ENCODE results near the gene CEP120.
"Not testable (repeated sequence)": the region's sequence is repeated elsewhere in the genome, so short reads cannot be mapped to it uniquely, and the experiment has no call there.

The CEP120 gene

DNA sequence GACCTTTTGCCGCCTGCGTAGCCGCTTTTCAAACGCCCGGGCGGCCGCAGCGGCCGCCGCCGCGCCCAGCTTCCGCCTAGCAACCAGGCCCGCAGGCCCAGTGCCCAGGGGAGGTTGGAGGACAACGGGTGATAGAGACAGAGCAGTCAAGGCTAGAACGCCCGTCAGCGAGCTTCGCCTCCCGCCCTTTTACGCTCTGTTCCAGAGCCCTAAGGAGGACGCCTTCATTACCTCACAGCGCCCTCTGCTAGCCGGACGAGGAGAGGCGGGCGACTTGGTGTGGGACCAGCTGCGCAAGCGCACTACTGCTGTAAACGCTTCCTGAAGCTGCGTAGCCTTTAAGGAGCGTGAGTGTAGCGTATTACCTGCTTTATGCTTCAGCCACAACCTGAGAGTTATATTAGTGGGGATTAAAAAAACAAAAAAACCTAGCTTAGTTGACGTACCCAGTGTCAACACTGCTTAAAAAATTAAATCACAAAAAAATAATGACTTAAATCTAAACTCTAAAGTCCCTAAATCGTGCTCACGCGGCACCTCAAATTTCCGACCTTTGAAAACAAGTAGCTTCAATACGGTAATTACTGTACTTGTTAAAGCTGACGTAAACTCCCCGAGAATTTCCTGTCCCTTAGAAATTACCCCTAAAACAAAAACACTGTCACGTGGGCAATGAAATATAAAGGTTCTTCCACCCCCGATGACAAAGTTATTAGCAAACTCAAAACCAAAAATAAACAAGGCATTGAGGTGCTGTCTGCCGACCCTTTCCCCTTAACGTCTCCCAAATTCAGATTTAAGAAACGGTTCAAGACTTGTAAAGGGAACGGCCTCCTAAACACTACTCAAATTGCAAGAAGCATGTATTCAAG is at the start of gene CEP120:
Gene CEP120 (minus strand): TSS at position 126 of the 872 bp plus-strand sequence. CDS start 405 bp downstream, outside the sequence.
- peak; percentile 98 for DNase-seq

DNA sequence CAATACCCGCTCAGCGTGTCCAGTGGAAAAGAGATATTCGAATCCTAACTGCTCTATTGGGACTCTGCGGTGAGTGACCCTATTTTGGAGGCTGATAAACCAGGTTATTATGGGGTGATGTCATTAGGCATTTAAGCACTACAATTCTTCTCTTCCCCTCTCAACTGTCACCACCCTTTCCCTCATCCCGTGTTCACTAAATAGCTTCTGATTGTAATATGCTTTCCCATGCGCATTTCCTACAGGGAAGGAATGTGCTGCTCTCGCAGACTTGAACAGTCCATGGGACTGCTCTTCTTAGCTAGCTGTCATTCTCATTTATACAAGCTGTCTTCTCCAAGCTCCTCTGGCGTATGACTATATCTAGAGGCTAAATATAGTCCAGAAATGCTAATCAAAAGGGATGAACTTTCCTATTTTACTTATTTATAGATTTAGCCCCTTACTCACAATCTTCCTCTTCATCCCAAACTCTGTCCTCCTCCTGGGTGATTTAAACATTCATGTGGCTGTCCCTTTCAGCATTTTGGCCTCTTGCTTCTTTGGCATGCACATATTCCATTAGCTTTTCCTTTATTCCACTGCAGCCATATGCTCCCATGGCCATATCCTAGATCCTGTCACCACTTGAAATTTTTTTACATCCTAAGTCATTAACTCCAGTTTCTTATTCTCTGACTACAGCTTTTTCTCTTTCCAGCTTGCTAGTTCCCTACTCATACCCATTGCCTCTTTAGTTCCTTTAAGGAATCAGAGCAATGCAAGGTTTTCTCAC is 49.1 kb upstream of the CEP120 start:
- DNase-seq: no peak

DNA sequence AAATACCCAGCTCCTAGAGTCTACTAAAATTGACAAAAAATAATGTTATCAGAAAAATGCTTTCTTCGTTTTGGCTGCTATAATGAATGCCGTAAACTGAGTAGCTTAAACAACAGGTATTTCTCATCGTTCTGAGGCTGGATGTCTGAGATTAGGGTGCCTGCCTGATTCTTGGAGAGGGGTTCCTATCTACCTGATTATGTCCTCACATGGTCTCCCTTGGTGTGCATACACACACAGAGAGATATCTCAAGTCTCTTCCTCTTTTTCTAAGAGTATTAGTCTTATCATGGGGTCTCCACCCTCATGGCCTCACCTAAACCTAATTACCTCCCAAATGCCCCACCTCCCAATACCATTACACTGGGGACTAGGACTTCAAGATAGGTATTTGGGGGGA is 48.2 kb upstream of the CEP120 start:
- no peak for DNase-seq

DNA sequence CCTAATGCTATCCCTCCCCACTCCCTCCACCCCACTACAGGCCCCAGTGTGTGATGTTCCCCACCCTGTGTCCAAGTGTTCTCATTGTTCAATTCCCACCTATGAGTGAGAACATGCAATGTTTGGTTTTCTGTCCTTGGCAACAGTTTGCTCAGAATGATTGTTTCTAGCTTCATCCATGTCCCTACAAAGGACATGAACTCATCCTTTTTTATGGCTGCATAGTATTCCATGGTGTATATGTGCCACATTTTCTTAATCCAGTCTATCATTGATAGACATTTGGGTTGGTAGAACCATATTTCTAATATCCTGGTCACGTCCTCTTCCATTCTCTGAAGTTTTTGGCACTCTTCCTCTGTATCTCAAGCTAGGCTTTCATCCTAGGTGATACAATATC is 43.6 kb upstream of the CEP120 start:
- DNase-seq: not testable (repeated sequence)

DNA sequence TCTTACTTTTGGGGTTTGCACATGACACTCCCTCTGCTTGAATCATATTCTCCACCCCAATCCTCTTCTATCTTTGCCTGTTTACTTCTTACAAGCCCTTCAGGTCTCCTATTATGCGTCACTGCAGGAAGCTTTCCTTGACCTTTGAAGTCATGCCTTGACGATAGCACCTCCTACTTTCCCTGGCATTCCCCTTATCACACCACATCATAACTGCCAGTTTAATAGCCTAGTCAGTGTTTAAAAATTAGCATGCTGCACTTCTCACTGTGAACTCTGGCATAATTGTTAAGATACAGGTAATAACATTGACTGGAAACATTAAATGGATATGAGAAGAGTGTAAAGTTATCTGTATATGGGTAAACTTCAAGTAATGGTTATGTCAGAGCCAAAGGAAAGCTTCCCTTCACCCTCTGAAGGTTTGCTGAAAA is 37.1 kb upstream of the CEP120 start:
- no peak for DNase-seq

DNA sequence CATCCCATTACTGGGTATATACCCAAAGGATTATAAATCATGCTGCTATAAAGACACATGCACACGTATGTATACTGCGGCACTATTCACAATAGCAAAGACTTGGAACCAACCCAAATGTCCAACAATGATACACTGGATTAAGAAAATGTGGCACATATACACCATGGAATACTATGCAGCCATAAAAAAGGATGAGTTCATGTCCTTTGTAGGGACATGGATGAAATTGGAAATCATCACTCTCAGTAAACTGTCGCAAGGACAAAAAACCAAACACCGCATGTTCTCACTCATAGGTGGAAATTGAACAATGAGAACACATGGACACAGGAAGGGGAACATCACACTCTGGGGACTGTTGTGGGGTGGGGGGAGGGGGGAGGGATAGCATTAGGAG is 35.8 kb upstream of the CEP120 start:
- DNase-seq: not testable (repeated sequence)

DNA sequence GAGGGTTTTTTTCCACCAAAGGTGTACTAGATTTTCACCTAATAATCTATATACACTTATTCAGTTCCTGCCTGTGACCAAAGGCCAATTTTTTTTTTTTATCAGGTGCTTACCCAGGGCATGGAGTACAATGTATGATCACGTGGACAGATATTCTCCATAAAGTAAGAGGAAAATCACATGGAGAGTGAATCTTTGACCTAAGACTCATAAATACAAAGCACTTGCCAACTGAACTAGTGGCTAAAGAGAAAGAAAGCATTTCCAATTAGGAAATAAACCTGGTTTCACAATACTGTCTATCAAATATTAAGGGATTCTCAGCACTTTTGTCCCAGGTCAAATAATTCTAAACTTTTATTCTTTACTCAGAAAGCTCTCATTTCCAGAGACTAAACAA is 33.0 kb upstream of the CEP120 start:
- DNase-seq: no peak

DNA sequence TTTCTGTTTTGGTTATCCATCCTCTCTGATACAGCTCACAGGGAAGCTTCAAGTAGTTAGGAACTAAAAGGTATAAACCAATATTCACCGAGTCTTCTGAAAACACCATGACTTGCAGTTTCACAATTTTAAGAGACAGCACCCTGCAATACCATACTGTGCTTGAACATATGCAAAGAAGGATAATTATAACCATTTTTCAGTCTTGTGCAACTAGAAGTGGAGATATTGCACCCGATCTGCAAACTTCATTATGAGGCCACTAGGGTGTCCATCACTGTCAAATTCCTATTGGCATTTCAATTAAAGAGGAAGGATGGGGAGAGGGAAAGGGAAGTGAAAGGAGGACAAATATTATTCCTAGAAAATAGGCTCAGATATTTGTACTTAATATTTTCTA is 32.4 kb upstream of the CEP120 start:
- DNase-seq: no peak

DNA sequence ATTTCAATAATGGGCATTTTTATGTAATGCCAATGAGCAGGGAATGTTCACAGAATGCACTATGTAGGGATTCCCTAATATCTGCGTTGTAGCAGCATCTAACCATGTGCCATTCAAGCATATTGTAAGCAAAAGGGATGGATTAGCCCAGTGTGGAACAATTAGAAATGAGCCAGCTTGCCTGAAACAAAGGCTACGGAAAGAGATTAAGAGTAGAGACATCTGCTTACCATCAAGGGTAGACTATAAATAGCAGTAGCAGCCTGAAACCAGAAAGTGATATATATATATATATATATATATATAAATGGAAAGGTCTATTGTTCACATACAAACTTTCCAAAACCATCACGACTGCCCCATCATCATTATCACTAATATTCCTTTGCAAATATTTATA is 31.9 kb upstream of the CEP120 start:
- DNase-seq: no peak

DNA sequence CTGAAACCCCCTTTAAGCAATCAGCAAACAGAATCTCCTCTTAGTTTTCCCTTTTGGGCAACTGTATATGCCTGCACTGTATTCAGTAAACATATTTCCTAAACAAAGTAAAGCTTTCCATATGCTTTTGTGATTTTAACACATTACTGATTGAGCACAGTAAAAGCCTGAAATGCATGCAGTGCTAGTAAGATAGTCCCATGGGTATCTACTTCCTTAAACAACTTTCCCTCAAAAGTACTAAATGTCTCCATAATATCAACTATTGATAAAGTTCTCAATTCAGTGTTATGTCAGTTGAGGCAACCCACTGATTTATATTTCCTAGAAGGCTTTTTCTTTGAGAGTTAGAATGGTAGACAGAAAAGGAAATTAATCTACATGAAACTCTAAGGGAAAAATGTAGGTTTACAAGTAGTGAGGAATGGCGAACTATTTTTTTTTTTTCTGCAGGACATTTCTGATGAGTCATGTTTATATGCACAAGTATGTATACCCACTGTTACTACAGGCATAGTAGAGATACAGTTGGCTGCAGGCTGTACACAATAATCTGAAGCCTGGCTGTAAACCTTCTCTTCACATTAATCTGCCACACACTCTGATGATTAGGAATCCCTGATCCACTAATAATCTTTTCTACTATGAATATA is 31.2 kb upstream of the CEP120 start:
- DNase-seq: no peak

DNA sequence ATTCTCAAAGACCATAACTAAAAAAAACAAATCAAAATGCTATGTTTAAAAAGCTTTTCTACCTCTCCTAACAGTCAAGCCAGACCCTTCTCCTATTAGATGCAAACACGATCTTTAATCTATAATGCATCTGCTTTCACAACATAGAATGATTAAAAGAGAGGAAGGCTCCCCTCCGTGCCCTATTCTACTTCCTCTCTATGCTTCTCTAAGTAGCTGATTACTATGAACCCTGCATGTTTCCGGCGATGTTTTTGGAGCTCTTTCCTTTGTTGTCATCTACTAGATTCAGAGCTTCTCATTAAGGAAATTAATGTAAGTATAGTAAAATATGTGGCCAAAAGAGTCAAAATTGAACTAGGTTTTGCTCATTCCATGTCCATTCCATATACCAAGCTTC is 29.2 kb upstream of the CEP120 start:
- DNase-seq: no peak

DNA sequence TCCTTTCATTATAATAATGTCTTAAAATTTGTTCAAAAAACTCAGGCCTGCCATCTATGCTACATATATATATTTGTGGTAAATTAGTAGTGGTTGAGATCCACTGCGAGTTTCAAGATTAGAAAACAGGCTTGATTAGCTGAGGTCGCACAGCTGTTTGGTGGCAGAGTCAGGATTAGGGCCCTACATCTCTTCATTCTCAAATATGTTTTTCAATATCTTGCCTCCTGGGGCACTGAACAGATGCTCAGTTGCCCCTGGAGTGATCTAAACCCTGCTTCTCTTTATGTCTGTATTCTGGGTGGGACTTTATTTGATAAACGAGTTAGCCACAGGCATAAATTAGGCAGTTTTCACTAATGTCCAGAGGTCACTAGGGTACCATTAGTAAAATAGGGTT is 27.8 kb upstream of the CEP120 start:
- no peak for DNase-seq

DNA sequence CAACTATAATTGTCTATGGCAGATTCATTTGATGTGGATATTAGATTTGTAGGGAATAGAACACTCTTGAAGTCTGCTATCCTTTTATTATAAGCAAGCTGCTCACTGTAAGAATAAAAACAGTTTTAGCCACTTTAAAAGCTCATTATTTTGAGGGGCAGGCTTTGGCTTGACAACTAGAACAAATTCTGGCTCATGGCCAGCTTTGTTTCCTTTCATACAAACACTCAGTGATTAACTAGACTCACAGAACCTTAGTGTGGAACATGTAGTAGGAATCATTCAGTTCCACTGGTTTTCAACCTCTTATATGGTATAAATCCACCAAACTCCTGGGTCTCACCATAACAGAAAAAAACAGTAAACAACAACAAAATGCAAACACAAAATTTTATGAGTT is 27.4 kb upstream of the CEP120 start:
- peak; percentile 38 for DNase-seq

DNA sequence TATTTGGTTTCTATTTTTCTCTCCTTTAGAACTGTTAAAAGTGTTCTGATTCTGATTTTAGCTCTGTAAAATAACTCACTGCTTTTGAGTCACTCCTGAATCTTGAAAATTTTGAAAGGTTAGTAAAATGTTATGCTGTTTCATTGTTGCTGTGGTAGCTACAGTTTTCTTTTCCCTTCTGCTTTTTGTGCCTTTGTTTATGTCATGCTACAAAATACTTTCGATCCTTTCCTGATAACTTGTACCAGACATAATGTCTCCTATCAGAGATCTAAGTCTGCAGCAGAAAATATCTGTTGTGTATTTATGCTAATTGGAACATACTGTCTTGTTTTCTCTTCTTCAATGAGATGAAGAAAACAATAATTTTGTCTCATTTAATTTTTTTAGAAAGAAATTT is 26.9 kb upstream of the CEP120 start:
- no peak for DNase-seq

DNA sequence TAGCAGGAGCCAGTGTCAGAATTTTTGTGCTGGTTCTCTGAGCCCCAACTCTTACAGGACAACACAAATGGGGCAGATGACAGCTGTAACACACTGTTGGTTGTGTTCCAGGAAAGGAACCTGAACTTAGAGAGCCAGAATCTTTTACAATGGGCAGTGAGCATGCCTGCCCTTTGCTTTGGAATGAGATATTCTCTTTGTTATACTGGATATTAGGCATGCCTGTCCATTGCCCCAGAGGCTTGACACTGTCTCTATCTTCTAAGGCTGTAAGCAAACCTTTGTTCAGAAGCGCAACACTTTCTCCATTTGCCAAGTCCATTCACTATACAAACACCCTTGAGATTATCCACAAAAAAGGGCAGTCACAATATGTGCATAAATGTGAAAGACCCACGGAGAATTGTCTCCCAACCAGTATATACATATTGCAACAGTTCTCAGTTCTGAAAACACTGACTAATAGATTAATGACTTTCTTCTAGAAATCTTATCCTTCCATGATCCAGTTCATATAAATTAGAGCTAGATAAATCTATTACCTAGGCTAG is 26.3 kb upstream of the CEP120 start:
- no peak for DNase-seq

DNA sequence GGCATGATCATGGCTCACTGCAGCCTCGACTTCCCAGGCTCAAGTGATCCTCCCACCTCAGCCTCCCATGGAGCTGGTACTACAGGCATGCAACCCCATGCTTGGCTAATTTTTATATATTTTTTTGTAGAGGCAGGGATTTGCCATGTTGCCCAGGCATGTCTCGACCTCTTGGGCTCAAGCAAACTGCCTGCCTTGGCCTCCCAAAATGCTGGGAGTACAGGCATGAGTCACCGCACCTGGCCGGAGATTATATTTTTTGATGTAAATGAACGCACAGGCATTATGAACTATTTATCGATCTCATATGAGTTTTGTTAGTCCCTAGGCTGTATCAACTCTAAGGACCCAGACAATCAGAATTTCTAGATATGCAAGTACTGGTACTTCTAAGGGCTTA is 25.5 kb upstream of the CEP120 start:
- no peak for DNase-seq

DNA sequence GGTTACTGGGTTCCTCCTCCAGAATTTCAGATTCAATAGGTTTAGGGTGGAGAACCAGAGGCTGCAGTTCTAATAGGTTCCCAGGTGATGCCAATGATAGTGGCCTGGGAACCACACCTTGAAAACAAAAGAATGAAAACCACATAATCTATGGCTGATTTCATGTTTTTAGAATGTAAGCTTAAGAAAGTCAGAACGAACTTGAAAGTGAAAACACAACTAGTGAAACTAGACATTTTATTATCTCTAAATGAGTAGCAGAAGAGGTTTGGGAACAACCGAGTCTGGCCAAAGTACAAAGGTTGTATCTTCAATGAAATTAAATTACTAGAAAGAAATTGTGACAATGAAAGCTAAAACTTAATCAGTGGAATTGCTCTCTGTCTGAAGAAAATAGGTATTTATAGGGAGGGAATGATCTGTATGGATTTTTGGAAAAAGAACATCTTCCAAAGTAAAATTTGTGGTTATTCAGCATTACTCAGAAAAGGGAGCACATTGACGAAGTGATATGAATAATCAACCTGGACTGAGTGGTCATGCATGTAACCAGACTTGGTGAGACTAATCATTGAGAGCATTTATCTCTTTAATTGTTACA is 24.9 kb upstream of the CEP120 start:
- DNase-seq: no peak

DNA sequence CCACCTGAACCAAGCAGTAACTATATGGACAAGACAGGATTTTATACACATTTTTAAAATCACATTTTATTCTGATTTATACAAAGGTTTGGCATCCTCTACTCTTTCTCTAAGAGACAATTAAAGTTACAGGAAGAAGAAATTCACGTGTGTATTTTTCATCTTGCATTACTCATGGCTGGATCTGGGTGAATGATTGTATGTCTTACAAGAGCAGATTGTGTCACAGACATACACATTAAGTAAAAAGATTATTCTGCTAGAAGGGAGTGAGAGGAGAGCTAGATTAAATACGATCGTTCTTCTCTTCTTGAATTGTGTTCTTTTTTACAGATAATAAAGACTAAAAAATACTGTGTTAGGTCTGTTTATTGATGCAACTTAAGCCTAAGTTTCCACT is 20.8 kb upstream of the CEP120 start:
- DNase-seq: no peak

DNA sequence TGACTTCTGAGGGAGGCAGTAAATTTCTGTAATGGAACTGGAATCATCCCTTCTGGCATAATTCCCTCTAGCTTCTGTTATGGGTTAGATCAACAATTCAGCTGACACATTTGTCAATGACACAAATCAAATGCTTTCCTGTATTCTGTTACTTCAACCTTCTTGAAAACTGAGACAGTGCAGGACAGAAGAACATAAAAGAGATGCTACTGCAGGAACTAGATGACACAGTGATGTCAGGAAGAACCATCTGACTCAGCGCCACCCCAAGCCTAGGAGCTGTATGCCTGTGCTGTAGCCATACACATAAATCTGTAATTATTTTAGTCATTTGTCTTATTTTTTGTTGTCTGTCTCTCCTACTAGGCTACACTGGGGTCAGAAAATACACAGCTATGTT is 18.2 kb upstream of the CEP120 start:
- DNase-seq: no peak

DNA sequence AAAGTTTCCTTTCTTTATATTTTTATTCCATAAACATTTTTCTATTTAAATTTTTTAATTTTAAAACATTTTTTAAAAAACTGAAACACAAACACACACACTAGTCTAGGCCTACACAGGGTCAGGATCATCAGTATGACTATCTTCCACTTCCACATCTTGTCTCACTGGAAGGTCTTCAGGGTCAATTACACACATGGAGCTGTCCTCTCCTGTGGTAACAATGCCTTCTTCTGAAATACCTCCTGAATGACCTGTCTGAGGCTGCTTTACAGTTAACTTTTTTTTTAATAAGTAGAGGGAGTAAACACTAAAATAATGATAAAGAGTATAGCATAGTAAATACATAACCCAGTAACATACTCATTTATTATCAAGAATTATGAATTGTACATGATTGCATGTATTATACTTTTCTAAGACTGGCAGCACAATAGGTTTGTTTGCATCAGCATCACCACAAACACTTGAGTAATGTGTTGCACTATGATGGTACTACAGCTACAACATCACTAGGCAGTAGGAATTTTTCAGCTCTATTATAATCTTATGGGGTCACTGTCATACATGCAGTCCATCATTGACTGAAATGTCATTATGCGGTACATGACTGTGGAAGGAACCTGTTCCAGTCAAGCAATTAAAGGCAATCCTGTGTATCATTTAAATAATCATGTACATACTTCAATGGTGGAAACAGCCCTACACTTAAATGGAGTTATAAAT is 17.4 kb upstream of the CEP120 start:
- no peak for DNase-seq

DNA sequence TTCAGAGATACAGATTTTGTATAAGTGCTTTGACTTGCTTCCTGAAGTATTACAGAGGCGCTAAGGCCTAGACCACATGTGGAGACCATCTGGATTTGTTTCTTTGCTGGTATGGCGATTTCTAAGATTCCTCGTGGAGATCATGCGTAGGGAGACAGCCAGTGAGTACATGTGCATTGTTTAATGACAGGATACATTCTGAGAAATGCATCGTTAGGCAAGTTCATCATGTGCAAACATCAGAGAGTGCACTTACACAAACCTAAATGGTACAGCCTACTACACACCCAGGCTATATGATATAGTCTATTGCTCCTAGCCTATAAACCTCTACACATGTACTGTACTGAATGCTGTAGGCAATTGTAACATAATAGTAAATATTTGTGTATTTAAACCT is 16.5 kb upstream of the CEP120 start:
- DNase-seq: no peak

DNA sequence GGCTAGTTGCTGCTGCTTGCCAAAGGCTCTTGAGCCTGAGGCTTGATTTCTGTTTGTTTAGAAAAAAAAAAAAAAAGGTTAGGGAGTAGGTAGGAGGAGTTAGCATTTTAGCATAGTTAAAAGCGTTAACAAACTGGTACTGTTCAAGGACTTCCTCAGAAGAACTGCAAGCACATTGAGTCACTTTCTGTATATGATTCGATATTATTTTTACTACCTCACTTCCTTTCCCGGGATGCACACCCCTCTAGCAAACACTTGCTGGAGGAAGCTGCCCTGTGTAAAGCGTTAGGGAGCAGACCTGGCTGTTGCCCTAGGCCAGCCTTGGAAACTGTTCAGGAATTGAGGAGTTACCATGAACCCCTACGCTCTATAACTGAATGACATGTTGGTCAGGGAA is 15.7 kb upstream of the CEP120 start:
- DNase-seq: no peak

Measured in NCI-H1092 (cell line).